BLaER1 treated with 17β-estradiol and CSF1 and Interleukin-3, amounts not matched to agents 10 nM and 100 nM (cell line): Measurements from ENCODE around the gene ATRN.

Source experiments
- H3K27ac ChIP-seq, 11 experiments: shearing (Covaris generic); formaldehyde crosslinking; 2 replicates each; pipeline ENCODE4 v1.8.1; 2022
- H3K27me3 ChIP-seq, 11 experiments: shearing (Covaris generic); formaldehyde crosslinking; 2 replicates each; pipeline ENCODE4 v1.8.1; 2022
- H3K36me3 ChIP-seq, 11 experiments: shearing (Covaris generic); formaldehyde crosslinking; 2 replicates each; pipeline ENCODE4 v1.8.1; 2022
- H3K4me1 ChIP-seq, 10 experiments: shearing (Covaris generic); formaldehyde crosslinking; 2 replicates each; pipeline ENCODE4 v1.8.1; 2022
- H3K4me2 ChIP-seq, 11 experiments: shearing (Covaris generic); formaldehyde crosslinking; 2 replicates each; pipeline ENCODE4 v1.8.1; 2022
- H3K4me3 ChIP-seq, 10 experiments: shearing (Covaris generic); formaldehyde crosslinking; 2 replicates each; pipeline ENCODE4 v1.8.1; 2022
- H3K9ac ChIP-seq, 11 experiments: shearing (Covaris generic); formaldehyde crosslinking; 2 replicates each; pipeline ENCODE4 v1.8.1; 2022
- H3K9me3 ChIP-seq, 11 experiments: shearing (Covaris generic); formaldehyde crosslinking; replicated peaks in 1 of 11; 2 replicates each; pipeline ENCODE4 v1.8.1; 2022
- H4K20me1 ChIP-seq, 11 experiments: shearing (Covaris generic); formaldehyde crosslinking; 2 replicates each; pipeline ENCODE4 v1.8.1; 2022
- Cebpa-rat ChIP-seq, 11 experiments: shearing (Covaris generic); IDR thresholded peaks; 2 replicates each; pipeline ENCODE4 v1.8.1; 2022

ATRN gene

DNA sequence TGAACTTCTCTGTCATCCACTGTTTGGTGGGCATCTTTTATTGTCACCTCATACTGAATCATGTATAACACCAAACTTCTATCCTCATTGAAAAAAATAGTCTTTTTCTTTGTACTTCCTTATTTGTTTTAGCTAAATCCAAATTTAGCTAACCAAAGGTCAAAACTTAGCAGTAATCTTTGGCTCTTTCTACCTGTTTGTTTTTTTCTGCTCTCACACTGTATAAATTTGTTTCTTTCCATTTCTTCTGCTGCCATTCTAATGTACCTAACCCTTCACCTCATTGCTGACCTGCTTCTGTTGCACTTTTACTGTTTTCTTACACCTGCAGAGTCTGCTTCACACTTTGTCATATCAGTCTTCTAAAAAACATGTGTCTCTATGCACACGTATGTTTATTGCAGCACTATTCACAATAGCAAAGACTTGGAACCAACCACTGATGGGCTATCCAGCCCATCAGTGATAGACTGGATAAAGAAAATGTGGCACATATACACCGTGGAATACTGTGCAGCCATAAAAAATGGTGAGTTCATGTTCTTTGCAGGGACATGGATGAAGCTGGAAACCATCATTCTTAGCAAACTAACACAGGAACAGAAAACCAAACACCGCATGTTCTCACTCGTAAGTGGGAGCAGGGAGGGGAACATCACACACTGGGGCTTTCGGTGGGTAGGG lies 7.2 kb downstream of the ATRN start:
- Histone ChIP-seq H3K27me3 (no peaks in the 10 kb centered on the region), H3K27ac (no peak overlapping the region), H4K20me1 (peaks cover 11 to 89% (median 51%) of the 10 kb centered on the region in 11 experiments; a peak in 17 of 22 replicates), H3K36me3 (peaks cover 0 to 21% (median 0%) of the 10 kb centered on the region in 11 experiments; a peak in 6 of 22 replicates), H3K4me1 (peaks cover 4 to 47% (median 8%) of the 10 kb centered on the region in 10 experiments; a peak in 19 of 20 replicates), H3K9me3 (no peaks in the 10 kb centered on the region), H3K4me3 (no peak overlapping the region), H3K9ac (no peak overlapping the region), H3K4me2 (no peak overlapping the region)
- no peak for TF ChIP-seq Cebpa-rat (IDR thresholded peaks at IDR 0.05)

DNA sequence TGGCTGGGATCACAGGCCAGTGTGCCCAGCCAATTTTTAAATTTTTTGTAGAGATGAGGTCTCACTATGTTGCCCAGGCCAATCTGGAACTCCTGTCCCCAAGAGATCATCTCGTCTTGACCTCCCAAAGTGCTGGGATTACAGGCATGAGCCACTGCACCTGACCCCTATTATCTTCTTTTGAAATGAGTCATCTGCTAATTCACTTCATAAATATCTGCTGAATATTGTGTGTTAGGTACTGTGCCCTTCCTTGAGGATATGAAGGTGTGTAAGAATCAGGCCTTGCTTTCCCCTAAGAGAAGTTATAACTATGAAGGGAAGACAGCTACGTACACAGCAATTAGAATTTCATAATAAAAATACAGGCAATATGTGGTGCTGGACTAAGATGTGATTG lies 8.2 kb downstream of the ATRN start:
- no peak overlapping the region for H3K4me3 ChIP-seq
- no peaks in the 10 kb centered on the region for H3K9me3 ChIP-seq
- H3K36me3 ChIP-seq, result peaks cover 0 to 20% (median 0%) of the 10 kb centered on the region in 11 experiments; a peak in 6 of 22 replicates
- no peaks in the 10 kb centered on the region for H3K27me3 ChIP-seq
- H3K9ac ChIP-seq, result no peak overlapping the region
- no peak for TF ChIP-seq Cebpa-rat (IDR thresholded peaks at IDR 0.05)
- peaks cover 0 to 45% (median 0%) of the 10 kb centered on the region in 10 experiments; a peak in 7 of 20 replicates for H3K4me1 ChIP-seq
- H3K27ac ChIP-seq, result no peak overlapping the region
- H4K20me1 ChIP-seq, result peaks cover 11 to 89% (median 46%) of the 10 kb centered on the region in 11 experiments; a peak in 15 of 22 replicates
- no peak overlapping the region for H3K4me2 ChIP-seq

DNA sequence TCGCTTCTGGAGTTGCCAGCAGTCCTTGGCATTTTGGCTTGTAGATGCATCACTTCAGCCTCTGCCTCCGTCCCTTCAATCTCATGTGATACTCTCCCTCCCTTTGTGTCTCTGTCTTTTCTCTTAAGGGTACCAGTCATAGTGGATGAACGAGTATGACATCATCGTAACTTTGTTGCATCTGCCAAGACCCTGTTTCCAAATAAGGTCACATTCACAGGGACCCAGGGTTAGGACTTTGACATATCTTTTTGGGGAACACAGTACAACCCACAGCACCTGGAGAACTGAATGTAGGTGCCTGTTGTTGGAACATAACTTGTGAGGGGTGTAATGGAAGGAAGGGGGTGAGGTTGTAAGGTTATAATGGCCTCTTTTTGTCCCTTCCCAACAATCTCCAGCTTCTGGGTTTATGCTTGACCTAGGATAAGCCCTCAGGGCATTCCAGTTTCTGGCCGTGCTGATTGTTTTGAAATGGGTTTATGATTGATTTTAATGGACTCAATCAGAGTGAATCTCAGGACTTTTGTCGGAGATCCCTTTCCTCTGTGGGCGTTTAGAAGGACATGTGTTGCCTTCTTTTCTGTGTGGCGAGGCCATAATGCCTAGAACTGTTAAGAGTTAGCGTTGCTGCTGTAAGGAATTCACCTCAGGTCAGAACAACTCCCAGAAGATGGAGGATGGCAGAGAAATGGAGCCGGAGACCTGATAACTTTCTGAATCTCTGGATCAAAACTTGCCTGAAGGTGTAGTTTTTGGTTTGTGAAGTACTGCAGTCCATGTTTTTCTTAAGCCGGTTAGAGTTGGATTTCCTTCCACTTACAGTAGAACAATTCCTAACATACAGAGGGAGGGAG lies 9.2 kb downstream of the ATRN start:
- peaks cover 0 to 17% (median 0%) of the 10 kb centered on the region in 11 experiments; a peak in 6 of 22 replicates for H3K36me3 ChIP-seq
- no peak overlapping the region for H3K27ac ChIP-seq
- TF ChIP-seq Cebpa-rat (IDR thresholded peaks at IDR 0.05), result no peak
- peaks cover 0 to 44% (median 0%) of the 10 kb centered on the region in 10 experiments; a peak in 5 of 20 replicates for H3K4me1 ChIP-seq
- H3K9ac ChIP-seq, result no peak overlapping the region
- no peak overlapping the region for H3K4me3 ChIP-seq
- H3K27me3 ChIP-seq, result no peaks in the 10 kb centered on the region
- peaks cover 11 to 89% (median 41%) of the 10 kb centered on the region in 11 experiments; a peak in 15 of 22 replicates for H4K20me1 ChIP-seq
- no peaks in the 10 kb centered on the region for H3K9me3 ChIP-seq
- no peak overlapping the region for H3K4me2 ChIP-seq

DNA sequence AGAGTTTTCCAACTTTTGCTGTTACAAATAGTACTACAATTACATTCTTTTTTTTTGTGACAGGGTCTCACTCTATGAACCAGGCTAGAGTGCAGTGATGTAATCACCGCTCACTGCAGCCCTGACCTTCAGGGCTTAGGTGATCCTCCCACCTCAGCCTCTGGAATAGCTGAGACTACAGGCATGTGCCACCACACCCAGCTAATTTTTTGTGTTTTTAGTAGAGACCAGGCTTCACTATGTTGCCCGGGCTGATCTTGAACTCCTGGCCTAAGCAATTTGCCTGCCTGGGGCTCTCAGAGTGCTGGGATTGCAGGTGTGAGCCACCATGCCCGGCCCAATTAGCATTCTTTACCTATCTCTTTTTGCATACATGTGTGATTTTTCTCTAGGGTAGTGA lies 12.5 kb downstream of the ATRN start:
- Histone ChIP-seq H3K9ac (0 out of 22 replicates have a peak overlapping the region, but pooled peaks of 1 of the 11 experiments have one; percentile 24), H3K4me1 (peaks cover 0 to 35% (median 0%) of the 10 kb centered on the region in 10 experiments; a peak in 5 of 20 replicates), H3K27ac (no peak overlapping the region), H3K4me3 (no peak overlapping the region), H4K20me1 (peaks cover 11 to 68% (median 31%) of the 10 kb centered on the region in 11 experiments; a peak in 14 of 22 replicates), H3K4me2 (no peak overlapping the region; a peak in 1 of 22 replicates), H3K27me3 (no peaks in the 10 kb centered on the region), H3K36me3 (peaks cover 4 to 35% (median 13%) of the 10 kb centered on the region in 11 experiments; a peak in 19 of 22 replicates), H3K9me3 (peaks cover 18 to 28% (median 21%) of the 10 kb centered on the region in 11 experiments)
- TF ChIP-seq Cebpa-rat (IDR thresholded peaks at IDR 0.05), result no peak

DNA sequence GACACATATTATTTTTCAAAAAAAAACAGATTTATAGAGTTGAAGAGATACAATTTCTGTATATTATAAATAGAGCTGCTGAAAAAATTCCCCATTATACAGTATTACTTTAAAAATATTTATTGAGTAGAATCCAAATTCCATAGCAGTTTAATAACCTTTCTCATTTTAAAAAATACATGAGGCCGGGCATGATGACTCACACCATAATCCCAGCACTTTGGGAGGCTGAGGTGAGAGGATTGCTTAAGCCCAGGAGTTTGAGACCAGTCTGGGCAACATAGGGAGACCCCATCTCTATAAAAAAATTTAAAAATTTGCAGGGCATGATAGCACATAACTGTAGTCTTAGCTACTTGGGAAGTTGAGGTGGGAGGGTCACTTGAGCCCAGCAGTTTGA lies 13.0 kb downstream of the ATRN start:
- Histone ChIP-seq H3K4me1 (peaks cover 0 to 33% (median 0%) of the 10 kb centered on the region in 10 experiments; a peak in 5 of 20 replicates), H3K4me2 (peak overlapping the region in 2 of 11 experiments; percentile 20 to 22; a peak in 1 of 22 replicates), H4K20me1 (peaks cover 11 to 66% (median 28%) of the 10 kb centered on the region in 11 experiments; a peak in 14 of 22 replicates), H3K36me3 (peaks cover 4 to 39% (median 13%) of the 10 kb centered on the region in 11 experiments; a peak in 19 of 22 replicates), H3K27ac (no peak overlapping the region), H3K27me3 (no peaks in the 10 kb centered on the region), H3K9ac (no peak overlapping the region), H3K4me3 (no peak overlapping the region), H3K9me3 (peaks cover 18 to 29% (median 21%) of the 10 kb centered on the region in 11 experiments)
- no peak for TF ChIP-seq Cebpa-rat (IDR thresholded peaks at IDR 0.05)

DNA sequence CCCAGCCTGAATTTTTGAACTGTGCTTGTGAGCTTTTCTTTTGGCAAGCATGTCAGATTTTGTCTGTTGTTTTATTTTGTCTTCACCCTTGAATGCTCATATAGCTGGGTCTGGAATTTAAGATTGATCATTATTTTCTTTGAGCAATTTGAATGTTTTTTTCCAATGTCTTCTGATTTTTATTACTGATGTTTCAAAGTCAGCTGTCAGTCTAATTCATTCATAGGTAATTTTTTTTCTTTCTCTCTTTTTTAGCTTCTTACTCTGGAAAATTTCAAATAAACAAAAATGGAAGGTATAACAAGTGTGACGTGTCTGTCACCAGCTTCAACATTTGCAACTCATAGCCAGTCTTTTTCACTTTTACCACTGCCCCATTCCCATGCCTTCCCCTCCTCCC lies 15.1 kb downstream of the ATRN start:
- peaks cover 3 to 36% (median 6%) of the 10 kb centered on the region in 10 experiments for H3K4me1 ChIP-seq
- peaks cover 18 to 29% (median 21%) of the 10 kb centered on the region in 11 experiments for H3K9me3 ChIP-seq
- no peak for TF ChIP-seq Cebpa-rat (IDR thresholded peaks at IDR 0.05)

DNA sequence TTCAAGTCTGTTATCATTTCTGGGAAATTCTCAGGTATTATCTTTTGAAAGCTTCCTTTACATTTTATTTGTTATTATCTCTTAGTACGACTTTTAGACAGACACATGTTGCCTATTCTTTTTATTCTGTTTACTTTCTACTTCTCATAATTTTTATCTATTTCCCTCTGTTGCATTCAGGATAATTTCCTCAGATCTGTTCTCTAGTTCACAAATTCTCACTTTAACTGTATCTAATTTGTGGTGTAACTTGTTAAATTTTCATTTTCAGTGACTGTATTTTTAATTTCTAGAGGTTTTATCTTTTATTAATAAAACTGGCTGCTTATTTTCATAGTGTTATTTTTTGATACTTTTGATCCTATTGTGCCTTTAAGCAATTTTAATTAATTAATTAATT lies 16.0 kb downstream of the ATRN start:
- TF ChIP-seq Cebpa-rat (IDR thresholded peaks at IDR 0.05), result no peak
- no peak overlapping the region for H3K4me2 ChIP-seq
- peaks cover 0 to 60% (median 16%) of the 10 kb centered on the region in 11 experiments; a peak in 12 of 22 replicates for H4K20me1 ChIP-seq
- H3K4me1 ChIP-seq, result peaks cover 10 to 37% (median 13%) of the 10 kb centered on the region in 10 experiments
- no peak overlapping the region for H3K27ac ChIP-seq
- H3K9me3 ChIP-seq, result peaks cover 18 to 29% (median 21%) of the 10 kb centered on the region in 11 experiments
- H3K4me3 ChIP-seq, result no peak overlapping the region
- H3K36me3 ChIP-seq, result peaks cover 13 to 50% (median 21%) of the 10 kb centered on the region in 11 experiments; a peak in 20 of 22 replicates
- H3K9ac ChIP-seq, result no peak overlapping the region
- no peaks in the 10 kb centered on the region for H3K27me3 ChIP-seq

More for the DNA sequence above, 15.1 kb downstream of the ATRN start:
- Histone ChIP-seq H3K36me3 (peaks cover 13 to 50% (median 21%) of the 10 kb centered on the region in 11 experiments; a peak in 20 of 22 replicates), H3K4me3 (no peak overlapping the region), H3K4me2 (no peak overlapping the region), H4K20me1 (peaks cover 0 to 57% (median 17%) of the 10 kb centered on the region in 11 experiments; a peak in 12 of 22 replicates), H3K27ac (no peak overlapping the region), H3K9ac (no peak overlapping the region), H3K27me3 (no peaks in the 10 kb centered on the region)

DNA sequence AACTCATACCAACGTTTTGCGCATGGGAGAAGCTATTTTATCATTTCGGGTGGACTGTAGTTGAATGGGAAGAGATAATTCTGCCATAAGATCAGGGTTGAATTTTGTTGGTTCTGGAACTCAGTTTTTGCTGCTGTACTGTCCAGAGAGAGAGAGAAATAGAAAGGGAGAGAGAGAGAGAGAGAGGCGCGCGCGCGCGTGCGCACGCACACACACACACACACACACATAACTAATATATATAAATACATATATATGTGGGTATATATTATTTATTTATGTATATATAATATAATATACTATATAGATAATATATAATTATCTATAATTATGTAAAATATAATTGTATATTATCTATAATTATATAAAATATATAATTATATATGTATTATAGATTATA lies 21.9 kb downstream of the ATRN start:
- Histone ChIP-seq H3K9ac (no peak overlapping the region), H3K36me3 (peaks cover 0 to 44% (median 20%) of the 10 kb centered on the region in 11 experiments; a peak in 16 of 22 replicates), H3K4me1 (peaks cover 10 to 23% (median 13%) of the 10 kb centered on the region in 10 experiments), H3K4me3 (no peak overlapping the region), H4K20me1 (peaks cover 0 to 55% (median 7%) of the 10 kb centered on the region in 11 experiments; a peak in 10 of 22 replicates), H3K9me3 (peaks cover 0 to 12% (median 5%) of the 10 kb centered on the region in 11 experiments; a peak in 10 of 22 replicates), H3K27ac (no peak overlapping the region), H3K4me2 (no peak overlapping the region), H3K27me3 (no peaks in the 10 kb centered on the region)
- no peak for TF ChIP-seq Cebpa-rat (IDR thresholded peaks at IDR 0.05)
